Measurements from ENCODE around the gene PTPN14.

PTPN14 gene

DNA sequence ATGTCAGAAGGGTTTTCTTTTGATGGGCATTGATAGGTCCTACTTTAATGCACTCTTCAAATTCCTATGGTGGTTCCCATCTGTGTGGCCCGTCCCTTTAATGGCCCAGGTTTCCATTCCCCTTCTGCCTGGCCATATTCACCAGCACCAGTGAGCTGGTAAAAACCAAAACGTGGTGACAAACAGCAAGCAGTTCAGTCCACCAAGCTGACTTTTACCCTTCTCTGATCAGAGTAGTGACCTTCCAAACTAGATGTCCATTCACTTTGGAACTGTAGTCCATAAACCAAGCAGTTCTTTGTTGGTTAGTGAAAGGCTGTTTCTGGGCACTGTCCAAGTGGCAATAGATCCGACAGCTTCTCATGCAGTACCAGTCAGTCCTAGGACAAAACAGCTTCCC lies 209.9 kb downstream of the PTPN14 start:
- no peak for DNase-seq (ENCODE audit: low read depth)
- TF ChIP-seq, protein P1, sequence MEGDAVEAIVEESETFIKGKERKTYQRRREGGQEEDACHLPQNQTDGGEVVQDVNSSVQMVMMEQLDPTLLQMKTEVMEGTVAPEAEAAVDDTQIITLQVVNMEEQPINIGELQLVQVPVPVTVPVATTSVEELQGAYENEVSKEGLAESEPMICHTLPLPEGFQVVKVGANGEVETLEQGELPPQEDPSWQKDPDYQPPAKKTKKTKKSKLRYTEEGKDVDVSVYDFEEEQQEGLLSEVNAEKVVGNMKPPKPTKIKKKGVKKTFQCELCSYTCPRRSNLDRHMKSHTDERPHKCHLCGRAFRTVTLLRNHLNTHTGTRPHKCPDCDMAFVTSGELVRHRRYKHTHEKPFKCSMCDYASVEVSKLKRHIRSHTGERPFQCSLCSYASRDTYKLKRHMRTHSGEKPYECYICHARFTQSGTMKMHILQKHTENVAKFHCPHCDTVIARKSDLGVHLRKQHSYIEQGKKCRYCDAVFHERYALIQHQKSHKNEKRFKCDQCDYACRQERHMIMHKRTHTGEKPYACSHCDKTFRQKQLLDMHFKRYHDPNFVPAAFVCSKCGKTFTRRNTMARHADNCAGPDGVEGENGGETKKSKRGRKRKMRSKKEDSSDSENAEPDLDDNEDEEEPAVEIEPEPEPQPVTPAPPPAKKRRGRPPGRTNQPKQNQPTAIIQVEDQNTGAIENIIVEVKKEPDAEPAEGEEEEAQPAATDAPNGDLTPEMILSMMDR (conservative IDR thresholded peaks at IDR 0.05; ENCODE audit: control insufficient read depth, insufficient read depth, low read depth, low read length) = no peak
- H3K4me3 ChIP-seq (ENCODE audit: control insufficient read depth, low read depth, low read length) = no peak overlapping the region

- H3K4me3 ChIP-seq (ENCODE audit: control insufficient read depth, low read depth, low read length) = no peak overlapping the region
- DNase-seq (ENCODE audit: low read depth) = no peak
- TF ChIP-seq, protein P1 (conservative IDR thresholded peaks at IDR 0.05; ENCODE audit: control insufficient read depth, insufficient read depth, low read depth, low read length) = no peak
Observed at GRCh38 chr1:214338212-214338611, 213.2 kb downstream of the PTPN14 start.

DNA sequence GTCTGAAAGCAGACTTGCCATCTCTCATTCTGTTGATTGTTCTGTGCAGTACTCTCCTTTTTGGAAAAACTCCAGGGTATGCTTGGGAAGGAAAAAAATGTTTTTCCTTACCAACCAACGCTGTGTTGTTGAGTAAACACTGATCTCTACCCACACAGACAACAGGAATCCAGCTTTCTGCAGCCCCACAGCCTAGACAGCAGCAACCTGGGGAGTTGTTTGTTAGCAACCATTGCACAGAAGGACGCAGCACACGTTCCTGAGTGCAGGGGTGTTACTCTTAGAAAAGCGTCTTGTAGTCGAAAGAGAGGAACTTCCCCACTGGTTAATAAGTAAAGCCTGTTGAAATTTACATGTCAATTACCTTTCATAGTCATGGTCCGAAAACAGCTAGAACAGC lies 213.9 kb downstream of the PTPN14 start:
- TF ChIP-seq, protein P1 (conservative IDR thresholded peaks at IDR 0.05; ENCODE audit: control insufficient read depth, insufficient read depth, low read depth, low read length) = no peak
- H3K4me3 ChIP-seq (ENCODE audit: control insufficient read depth, low read depth, low read length) = no peak overlapping the region
- peak; percentile 56 for DNase-seq (ENCODE audit: low read depth)

DNA sequence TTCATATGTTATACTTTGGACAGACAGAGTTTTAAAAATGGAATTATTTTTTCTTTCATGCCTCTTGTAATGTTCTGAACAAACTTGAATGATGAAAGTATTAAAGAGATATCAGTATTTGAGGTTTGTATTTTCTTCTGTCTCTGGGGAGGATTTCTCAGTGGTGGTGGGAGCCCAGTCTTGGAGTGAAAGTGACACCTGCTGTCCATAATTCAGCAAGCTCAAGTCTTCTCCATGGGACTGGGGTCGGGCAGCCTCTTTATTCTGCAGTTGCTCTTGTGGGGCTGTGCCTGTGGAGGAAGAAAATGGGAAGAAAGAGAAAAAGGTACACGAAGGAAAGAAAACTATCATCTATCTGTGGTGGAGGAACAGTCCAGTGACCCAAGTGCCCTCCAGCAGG lies 214.4 kb downstream of the PTPN14 start:
- no peak overlapping the region for H3K4me3 ChIP-seq (ENCODE audit: control insufficient read depth, low read depth, low read length)
- TF ChIP-seq, protein P1 (conservative IDR thresholded peaks at IDR 0.05; ENCODE audit: control insufficient read depth, insufficient read depth, low read depth, low read length) = no peak
- DNase-seq (ENCODE audit: low read depth) = no peak

DNA sequence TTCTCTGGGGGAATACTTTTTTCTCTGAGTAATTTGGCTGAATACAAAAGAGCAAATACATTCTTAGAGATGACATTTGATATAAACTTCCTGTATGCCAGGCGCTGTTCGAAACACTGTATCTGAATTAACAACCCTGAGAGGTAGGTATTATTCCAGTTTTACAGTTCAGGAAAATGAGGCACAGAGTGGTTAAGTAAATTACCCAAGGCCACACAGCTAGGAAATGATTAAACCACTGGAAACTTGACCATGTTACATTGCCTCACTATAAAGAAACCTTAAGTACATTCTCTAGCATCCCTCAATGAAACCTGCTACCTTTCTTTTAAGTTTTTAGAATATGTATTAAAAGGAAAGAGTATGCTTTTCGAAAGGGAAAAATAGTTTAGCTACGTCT lies 215.8 kb downstream of the PTPN14 start:
- TF ChIP-seq, protein P1 (conservative IDR thresholded peaks at IDR 0.05; ENCODE audit: control insufficient read depth, insufficient read depth, low read depth, low read length) = no peak

DNA sequence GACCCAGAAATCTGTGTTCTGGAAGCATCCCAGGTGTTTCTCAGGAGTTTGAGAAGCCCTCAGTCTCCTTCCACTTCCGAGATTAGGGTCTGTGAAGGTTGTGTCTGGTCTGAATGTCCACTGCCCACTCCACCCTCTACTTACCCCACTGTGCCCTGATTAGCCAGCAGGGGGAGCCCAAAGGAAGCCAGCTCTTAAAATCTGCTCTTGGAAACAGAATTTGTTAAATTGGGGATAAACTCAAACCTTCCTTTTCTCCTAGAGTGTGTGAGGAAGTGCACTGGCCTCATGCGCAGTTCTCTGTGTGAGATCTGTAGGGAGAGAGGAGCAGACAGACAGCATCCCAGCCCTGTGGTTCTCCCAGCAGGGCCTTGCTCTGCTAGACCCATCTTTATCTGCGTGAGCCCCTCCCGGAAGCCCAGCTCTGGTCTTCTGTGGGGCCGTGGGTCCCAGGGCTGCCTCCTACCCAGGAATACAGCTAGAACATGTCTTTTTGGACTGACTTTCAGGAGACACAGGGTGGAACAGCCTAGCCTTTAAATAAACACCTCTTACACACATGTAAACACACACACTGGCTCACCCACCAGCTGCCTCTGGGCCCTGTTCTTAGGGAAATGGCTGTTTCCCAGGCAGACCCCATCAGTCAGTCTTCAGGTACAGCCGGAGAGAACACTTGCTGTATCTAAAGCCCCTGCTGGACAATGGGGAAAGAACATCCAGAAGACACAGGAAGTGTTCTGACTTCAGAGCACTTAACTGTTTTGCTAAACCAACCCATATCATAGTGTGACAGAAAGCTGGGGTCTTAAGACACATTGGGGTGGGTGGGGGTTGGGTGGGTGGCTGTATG lies 218.2 kb downstream of the PTPN14 start:
- DNase-seq (ENCODE audit: low read depth) = peak; percentile 60
- H3K4me3 ChIP-seq (ENCODE audit: control insufficient read depth, low read depth, low read length) = no peak overlapping the region
- TF ChIP-seq, protein P1 (conservative IDR thresholded peaks at IDR 0.05; ENCODE audit: control insufficient read depth, insufficient read depth, low read depth, low read length) = peak; percentile 96

More for the DNA sequence above, 215.8 kb downstream of the PTPN14 start:
- no peak for DNase-seq (ENCODE audit: low read depth)
- H3K4me3 ChIP-seq (ENCODE audit: control insufficient read depth, low read depth, low read length) = no peak overlapping the region
